Pancreas (tissue), 10 donors: ENCODE data around the gene CSF2. TPM values are rescaled to one million over a fixed set of nuclear protein-coding genes. Genes with fewer than 3 reads are reported as not detected.
A peak's percentile ranks its signal among the peaks of the same experiment; 100 is the strongest.

Experiments
- ATAC-seq, 4 donors: fragments of 200-7000 bp; cut with Tn5 transposase; one replicate each; pipeline versions ENCODE4 v1.8.0 to v1.9.1; 2020; ENCODE audit warnings: mild to moderate bottlenecking in 4 of 4, moderate library complexity in 4 of 4
- DNase-seq, 6 donors: peaks; one replicate each; pipeline ENCODE4 v3.0.0-alpha.2; 2020
- FAIRE-seq: peaks from 2 replicates; lab custom pipeline; 2012; peaks lifted over from hg19 to GRCh38; lab: Jason Lieb, UNC
- H3K27ac ChIP-seq, 4 donors: fragments of 200-600 bp; sonication (generic); 1 replicate in 3 of 4; 2 replicates in 1 of 4; pipeline versions ENCODE4 v1.5.0 to v1.8.0; 2020
- H3K27me3 ChIP-seq, 4 donors: fragments of 200-600 bp; one replicate each; pipeline ENCODE4 v1.8.0; 2021
- H3K36me3 ChIP-seq, 3 donors: fragments of 200-600 bp; sonication (generic) in 1 of 3; one replicate each; pipeline versions ENCODE4 v1.5.0 to v1.8.0; 2020 to 2021
- H3K4me1 ChIP-seq, 3 donors: fragments of 200-600 bp; one replicate each; pipeline ENCODE4 v1.8.0; 2021
- H3K4me3 ChIP-seq, 4 donors: fragments of 200-600 bp; sonication (generic) in 2 of 4; one replicate each; pipeline versions ENCODE4 v1.5.0 to v1.8.0; 2020 to 2021
- H3K9me3 ChIP-seq, 4 donors: fragments of 200-600 bp; one replicate each; pipeline ENCODE4 v1.8.0; 2021
- WGBS, 2 donors: extraction: QIAGEN DNeasy Blood & Tissue Kit; methylation state at CpG; one replicate each; pipeline ENCODE4 v1.1.7; 2013; 5-methylcytosine and 5-hydroxymethylcytosine counted together
- intact Hi-C, 3 donors: fragments of 100-400 bp; cut with DNase I; formaldehyde crosslinking; loops; one replicate each; pipeline versions ENCODE4 v1.11.1 to v1.14.2; 2022
- polyA plus RNA-seq, 2 donors: library from polyadenylated mRNA; stranded (reverse); fragments of 200-250 nt; gene quantifications; one replicate each; pipeline ENCODE4 v1.2.3, GENCODE V29; 2013
- total RNA-seq, 6 donors: library from RNA; stranded (reverse); fragmentation: NEBNext Ultra II Directional in 4 of 6; extraction: Animal tissue kit (Norgen Biotek cat#: 25700) in 4 of 6; gene quantifications; one replicate each; pipeline versions ENCODE4 v1.2.1 to v1.2.4, GENCODE V29; 2021 to 2023
- TF ChIP-seq, protein P1 (sequence below), 4 donors: fragments of 200-600 bp; sonication (generic) in 3 of 4; IDR thresholded peaks; one replicate each; pipeline versions ENCODE4 v1.5.0 to v1.8.0; 2021; ENCODE audit warnings: antibody characterized with exemption in 4 of 4
- donor health status: healthy with polysubstance abuse.
- donor health status: DM: no; HTN: no; CAD: no; lungs with moderate emphysema.
- donor health status: DM: no; HTN: no; CAD: no.
- donor health status: control.
- donor health status: control.
- donor health status: Bipolar disorder and iron deficiency.
- donor health status: DM: yes; HTN: yes; CAD: no.
- donor health status: DM: no; HTN: no; CAD: no.
- donor health status: DM: no; HTN: no; CAD: no.
- donor health status: DM: yes; HTN: yes; CAD: no.

CSF2 gene
- total and polyA plus RNA-seq, 8 donors = 0.19 TPM; not detected in 7

DNA sequence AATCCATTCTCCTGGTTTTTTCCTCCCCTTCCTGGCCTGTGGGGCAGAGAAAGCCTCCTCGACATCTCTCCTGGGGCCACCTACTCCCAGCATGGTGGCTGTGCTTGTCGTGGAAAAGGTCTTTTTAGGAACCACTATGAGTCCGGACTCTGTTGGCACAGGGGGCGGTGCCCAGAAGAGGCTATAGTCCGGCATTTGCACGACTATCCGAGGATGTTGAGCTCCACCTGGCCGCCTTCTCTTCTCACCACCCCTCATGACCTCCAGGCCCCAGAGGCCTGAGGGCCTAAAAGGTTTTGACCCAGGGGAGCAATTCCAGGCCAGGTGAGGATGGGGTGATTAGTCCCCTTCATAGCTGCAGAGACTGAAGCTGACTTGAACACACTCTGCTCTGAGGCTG, 14.1 kb downstream of the CSF2 start:
- H3K4me1 ChIP-seq = no peaks in the 10 kb centered on the region
- 73 to 85% methylated on average over 8 of the region's 8 CpGs for WGBS, 2 donors

DNA sequence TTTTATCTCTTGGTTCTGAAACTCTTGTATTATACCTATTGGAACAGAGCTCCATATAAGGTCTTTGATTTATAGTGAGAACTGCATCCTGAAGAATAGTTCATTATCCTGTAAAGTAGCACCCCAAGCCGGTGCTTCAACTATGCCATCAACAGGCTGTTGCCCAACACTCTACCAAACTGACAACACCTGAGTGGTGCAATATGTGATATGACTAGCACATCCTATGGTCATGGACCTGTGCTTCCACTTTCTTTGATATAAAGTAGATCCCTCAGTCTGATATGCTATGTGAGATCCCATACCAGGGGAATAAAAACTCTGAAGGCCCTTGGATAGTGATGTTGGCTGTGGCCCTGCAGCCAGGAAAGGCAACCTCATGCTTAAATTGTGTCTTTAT, 15.8 kb downstream of the CSF2 start:
- DNase-seq (no peak), ATAC-seq (no peak), FAIRE-seq (no peak)
- TF ChIP-seq, protein P1, sequence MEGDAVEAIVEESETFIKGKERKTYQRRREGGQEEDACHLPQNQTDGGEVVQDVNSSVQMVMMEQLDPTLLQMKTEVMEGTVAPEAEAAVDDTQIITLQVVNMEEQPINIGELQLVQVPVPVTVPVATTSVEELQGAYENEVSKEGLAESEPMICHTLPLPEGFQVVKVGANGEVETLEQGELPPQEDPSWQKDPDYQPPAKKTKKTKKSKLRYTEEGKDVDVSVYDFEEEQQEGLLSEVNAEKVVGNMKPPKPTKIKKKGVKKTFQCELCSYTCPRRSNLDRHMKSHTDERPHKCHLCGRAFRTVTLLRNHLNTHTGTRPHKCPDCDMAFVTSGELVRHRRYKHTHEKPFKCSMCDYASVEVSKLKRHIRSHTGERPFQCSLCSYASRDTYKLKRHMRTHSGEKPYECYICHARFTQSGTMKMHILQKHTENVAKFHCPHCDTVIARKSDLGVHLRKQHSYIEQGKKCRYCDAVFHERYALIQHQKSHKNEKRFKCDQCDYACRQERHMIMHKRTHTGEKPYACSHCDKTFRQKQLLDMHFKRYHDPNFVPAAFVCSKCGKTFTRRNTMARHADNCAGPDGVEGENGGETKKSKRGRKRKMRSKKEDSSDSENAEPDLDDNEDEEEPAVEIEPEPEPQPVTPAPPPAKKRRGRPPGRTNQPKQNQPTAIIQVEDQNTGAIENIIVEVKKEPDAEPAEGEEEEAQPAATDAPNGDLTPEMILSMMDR (IDR thresholded peaks at IDR 0.05) = no peak
- H3K4me1 ChIP-seq = no peaks in the 10 kb centered on the region
- no peak overlapping the region for H3K27ac ChIP-seq
- 88 to 100% methylated on average over 1 of the region's 1 CpG for whole genome bisulfite sequencing, 2 donors
- no peaks in the 10 kb centered on the region for H3K27me3 ChIP-seq
- H3K36me3 ChIP-seq = no peaks in the 10 kb centered on the region
- no peaks in the 10 kb centered on the region for H3K9me3 ChIP-seq
- no peak overlapping the region for H3K4me3 ChIP-seq
- intact Hi-C loops = no loop called here

More for the DNA sequence above, 14.1 kb downstream of the CSF2 start:
- Histone ChIP-seq H3K27me3 (no peaks in the 10 kb centered on the region), H3K27ac (no peak overlapping the region), H3K9me3 (no peaks in the 10 kb centered on the region), H3K36me3 (no peaks in the 10 kb centered on the region), H3K4me3 (no peak overlapping the region)
- FAIRE-seq = no peak
- no peak for ATAC-seq
- TF ChIP-seq, protein P1 (IDR thresholded peaks at IDR 0.05) = no peak
- peak in 1 of 6 donors; percentile 33 for DNase-seq
- intact Hi-C loops = no loop called here

DNA sequence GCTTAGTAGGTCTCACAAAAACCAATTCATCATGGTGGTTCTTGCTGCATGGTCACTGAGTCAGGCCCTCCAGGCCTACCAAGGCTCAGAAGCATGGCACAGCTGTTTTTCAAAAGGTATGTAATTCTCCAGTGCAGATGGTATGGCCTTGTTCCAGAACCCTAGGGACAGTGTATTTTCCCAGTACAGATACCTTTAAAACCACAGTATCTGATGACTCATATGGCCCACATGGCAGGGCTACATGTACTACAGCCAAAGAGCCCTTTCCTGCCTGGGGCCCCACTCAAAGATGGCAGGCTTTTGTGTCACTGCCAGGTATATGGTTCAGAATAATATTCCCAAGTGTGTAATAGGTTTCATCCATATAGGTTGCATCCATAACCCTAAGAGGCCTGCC, 16.5 kb downstream of the CSF2 start:
- Histone ChIP-seq H3K4me1 (no peaks in the 10 kb centered on the region), H3K27me3 (no peaks in the 10 kb centered on the region), H3K36me3 (no peaks in the 10 kb centered on the region), H3K4me3 (no peak overlapping the region), H3K9me3 (no peaks in the 10 kb centered on the region), H3K27ac (no peak overlapping the region)
- ATAC-seq (peak in 1 of 4 donors; percentile 29), DNase-seq (no peak), FAIRE-seq (no peak)
- TF ChIP-seq, protein P1 (IDR thresholded peaks at IDR 0.05) = no peak
- intact Hi-C loops = no loop called here

DNA sequence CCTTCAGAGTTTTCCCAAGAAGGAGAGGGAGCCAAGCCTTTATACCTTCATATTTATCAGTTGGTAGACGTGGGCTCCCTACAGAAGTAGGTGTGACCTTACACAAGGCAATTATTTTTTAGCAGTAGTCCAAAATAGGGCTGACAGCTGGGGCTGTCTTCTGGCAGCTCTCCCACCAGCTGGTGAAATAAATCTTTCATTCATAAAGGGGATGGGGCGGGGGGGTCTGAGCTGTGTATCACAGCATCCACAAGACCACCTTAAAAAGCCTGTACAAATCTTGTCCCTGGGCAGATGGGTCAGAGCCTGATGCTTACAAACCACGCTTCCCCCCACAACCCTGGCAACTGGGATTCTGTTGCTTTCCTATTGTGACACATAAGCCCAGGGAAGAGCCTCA, 19.7 kb downstream of the CSF2 start:
- no peak overlapping the region for H3K4me3 ChIP-seq
- FAIRE-seq = no peak
- WGBS, 2 donors = 40 to 58% methylated on average over 3 of the region's 3 CpGs
- no peaks in the 10 kb centered on the region for H3K4me1 ChIP-seq
- intact Hi-C loops = no loop called here
- TF ChIP-seq, protein P1 (IDR thresholded peaks at IDR 0.05) = no peak
- no peaks in the 10 kb centered on the region for H3K36me3 ChIP-seq
- DNase-seq = no peak
- no peak overlapping the region for H3K27ac ChIP-seq
- H3K9me3 ChIP-seq = no peaks in the 10 kb centered on the region
- no peaks in the 10 kb centered on the region for H3K27me3 ChIP-seq
- ATAC-seq = no peak

DNA sequence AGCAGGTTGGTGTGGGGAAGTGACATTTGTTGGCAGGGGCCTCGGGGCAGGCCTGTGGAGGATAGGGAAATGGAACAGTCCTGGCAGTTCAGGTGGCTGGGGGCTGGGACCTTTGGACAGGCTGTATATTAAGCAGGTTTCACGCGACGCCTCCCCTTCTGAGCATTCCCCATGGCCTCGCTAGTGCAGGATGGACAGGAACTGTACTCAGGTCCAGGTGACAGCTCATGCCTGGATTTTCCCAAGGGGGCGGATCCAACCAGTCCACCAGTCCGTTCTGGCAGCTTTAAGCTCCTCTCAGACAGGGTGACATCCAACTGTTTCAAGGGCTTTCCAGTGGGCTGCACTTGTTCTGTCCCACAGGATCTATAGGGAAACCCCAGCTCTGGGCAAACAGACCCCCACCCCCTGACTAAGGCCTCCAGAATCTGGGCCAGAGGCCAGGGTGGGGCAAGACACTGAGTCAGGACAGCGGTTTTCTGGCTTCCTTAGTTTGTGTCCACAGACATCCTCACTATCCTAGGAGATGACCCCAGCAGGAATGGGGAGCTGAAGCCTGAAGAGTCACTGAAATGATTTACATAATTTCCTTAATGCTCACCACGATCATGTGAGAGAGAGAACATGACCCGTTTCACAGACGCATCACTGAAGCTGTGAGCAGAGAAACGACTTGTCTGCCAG, 20.9 kb downstream of the CSF2 start:
- H3K4me1 ChIP-seq = no peaks in the 10 kb centered on the region
- H3K36me3 ChIP-seq = no peaks in the 10 kb centered on the region
- FAIRE-seq = no peak
- H3K27me3 ChIP-seq = no peaks in the 10 kb centered on the region
- 53 to 62% methylated on average over 12 of the region's 12 CpGs for WGBS, 2 donors
- TF ChIP-seq, protein P1 (IDR thresholded peaks at IDR 0.05) = no peak
- peak in 1 of 6 donors; percentile 39 for DNase-seq
- H3K9me3 ChIP-seq = no peaks in the 10 kb centered on the region
- H3K4me3 ChIP-seq = no peak overlapping the region
- no peak overlapping the region for H3K27ac ChIP-seq
- intact Hi-C loops = no loop called here
- peak in 3 of 4 donors; percentile 15 to 87 (median 69) for ATAC-seq
